SK-MEL-5 (cell line): ENCODE results near the gene CIAO3. TPM values are rescaled to one million over a fixed set of nuclear protein-coding genes. Genes with fewer than 3 reads are reported as not detected.
"Not testable (repeated sequence)": the region's sequence is repeated elsewhere in the genome, so short reads cannot be mapped to it uniquely, and the experiment has no call there.

Experiments used
- DNase-seq: peaks from one replicate; pipeline ENCODE4 v3.0.0-alpha.2; 2016; ENCODE audit warnings: low read depth, low spot score
- in situ Hi-C: cut with HindIII; loops from 2 replicates; pipeline ENCODE4 v1.10.0; 2016; ENCODE audit warnings: low sequenced_read_pairs, high pct_unique_total_duplicates, low pct_unique_long_range_greater_than_20kb
- total RNA-seq: library from RNA; depleted of rRNA; stranded (reverse); fragments of >200 nt; shearing (Covaris generic); gene quantifications from 2 replicates; pipeline ENCODE4 v1.2.3, GENCODE V29; 2014

CIAO3 gene
- total RNA-seq, 1 experiment from 2014 or later = 34.3 TPM

GRCh38 chr16:693364-693763 lies 47.4 kb downstream of the CIAO3 start:
- no peak for DNase-seq
- in situ Hi-C loops = no loop called here

DNA sequence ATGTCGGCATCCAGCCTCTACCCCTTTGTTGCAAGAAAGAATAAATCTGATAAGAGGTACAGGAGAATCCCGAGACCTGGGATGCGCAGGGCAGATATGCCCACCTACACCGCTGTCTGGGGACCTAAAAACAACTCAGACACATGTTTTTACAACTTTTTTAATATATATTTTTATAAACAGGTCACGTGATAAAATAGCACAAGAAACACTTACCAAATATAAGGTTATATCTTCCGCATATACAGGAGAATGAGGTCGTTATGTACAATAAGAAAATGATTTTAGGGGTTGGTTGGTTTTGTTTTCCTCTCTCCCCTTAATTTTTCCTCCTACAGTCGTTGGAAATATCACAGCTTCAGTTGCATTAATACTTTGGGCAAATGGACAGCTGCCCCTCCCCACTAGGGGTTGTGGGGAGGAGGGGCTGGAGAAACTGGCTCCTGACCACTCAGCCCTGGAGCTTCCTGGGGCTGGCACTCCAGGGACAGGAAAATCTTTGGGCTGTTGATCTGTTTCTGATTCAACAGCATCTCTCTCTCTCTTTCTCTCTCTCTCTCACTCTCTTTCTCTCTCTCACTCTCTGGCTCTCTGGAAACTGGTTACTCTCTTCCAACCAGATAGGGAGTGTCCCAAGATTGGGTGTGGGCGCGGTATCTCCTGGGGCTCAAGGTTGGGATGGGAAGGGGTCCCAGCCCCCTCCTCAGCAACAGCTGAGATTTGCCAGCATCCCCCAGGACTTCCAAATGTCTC lies 48.3 kb downstream of the CIAO3 start:
- no peak for DNase-seq
- in situ Hi-C loops = no loop called here

DNA sequence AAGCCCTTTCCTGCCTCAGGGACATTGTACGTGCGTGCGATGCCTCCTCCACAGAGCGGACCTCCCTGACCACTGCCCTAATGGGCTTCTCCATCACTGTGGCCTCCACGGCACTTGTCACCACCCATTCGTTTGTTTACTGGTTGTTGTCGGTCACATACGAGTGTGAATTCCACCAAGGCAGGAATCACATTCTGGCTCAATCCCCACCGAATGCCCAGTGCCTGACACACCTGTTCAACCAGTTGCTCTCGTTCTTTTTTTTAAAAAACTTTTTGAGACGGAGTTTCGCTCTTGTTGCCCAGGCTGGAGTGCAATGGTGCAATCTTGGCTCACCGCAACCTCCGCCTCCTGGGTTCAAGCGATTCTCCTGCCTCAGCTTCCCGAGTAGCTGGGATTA lies 49.6 kb downstream of the CIAO3 start:
- DNase-seq, in situ Hi-C loops: not testable (repeated sequence)

DNA sequence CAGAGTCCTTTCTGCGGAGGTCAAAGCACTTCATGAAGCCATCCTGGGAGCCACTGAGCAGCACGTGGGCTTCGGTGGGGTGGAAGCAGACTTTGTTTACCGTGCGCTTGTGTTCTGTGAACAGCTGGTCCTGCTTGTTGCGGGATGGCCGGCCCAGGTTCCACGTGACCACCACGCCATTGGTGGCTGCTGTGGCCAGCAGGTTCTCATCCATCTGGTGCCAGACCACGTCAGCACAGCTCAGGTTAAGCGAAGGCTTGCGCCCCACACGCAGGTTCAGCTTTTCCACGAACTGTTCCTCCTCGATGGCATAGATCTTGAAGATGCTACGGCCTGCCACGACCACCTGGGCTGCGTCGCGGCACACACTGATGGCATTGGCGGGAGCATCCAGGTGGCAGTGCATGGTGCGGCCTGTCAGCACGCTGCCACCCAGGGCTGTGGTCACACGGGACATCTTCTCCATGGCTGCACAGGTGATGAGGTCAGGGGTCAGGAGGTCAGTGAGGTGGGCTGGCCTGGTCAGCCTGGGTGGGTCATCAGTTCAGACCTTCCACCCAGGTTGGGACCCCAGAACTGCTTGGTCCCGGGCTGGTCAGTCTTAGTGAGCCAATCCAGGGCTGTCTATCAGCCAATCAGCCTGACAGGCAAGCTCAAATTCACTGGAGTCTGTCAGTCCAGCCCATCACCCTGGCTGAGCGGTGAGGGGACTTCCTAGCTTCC lies 51.5 kb downstream of the CIAO3 start:
- no peak for DNase-seq
- in situ Hi-C loops = no loop called here

DNA sequence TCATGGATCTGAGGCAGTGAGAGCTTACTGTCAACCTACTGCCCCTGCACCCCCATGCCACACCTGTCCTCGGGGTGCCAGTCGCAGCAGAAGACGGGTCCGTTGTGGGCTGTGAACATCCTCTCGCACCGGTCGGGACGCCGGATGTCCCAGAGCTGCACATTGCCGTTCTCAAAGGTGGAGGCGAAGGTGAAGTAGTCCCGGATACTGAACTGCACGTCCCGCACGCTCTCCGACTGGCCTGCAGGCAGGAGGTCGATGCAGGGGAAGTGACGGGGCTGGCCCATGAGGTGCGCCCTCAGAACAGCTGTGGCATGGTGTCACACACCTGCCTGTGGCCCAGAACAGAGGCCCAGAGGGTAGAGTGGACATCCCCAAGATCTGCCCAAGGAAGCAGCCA lies 53.3 kb downstream of the CIAO3 start:
- DNase-seq = no peak
- in situ Hi-C loops = no loop called here

DNA sequence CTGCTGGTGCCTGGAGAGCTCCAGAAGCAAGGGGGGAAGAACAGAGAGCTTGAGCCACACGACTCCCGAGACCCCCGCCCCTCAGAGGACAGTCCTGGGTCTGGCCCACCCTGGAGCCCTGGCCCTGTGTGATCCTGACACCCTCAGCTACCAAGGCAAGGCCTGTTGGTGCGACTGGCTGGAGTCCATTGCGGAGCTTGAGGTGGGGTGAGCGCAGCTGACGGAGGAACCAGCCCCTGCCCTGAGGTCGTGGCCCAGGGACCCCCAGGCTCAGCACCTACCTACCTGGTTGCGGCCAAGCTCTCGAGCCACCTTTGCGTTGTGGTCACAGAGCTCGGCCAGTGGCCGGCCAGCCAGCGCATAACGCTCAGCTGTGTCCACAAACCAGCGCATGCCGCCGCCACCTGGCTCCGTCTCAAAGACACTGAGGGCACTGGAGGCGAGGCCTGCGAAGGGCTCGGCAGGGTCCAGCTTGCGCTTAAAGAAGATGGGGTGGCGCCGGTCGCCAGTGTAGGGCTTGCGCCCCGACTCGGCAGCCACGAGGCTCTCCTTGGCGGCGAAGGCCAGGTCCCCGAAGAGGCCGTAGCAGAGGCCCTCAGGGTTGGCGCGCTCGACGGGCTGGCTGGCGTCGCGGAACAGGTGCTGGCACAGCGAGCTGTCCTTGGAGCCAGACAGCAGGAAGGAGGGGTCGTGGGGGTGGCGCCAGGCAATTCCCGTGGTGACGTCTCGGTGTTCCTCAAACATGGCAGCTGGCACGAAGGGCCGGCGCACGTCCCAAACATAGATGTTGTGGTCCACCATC lies 54.1 kb downstream of the CIAO3 start:
- DNase-seq = no peak
- in situ Hi-C loops = no loop called here

- in situ Hi-C loops = no loop called here
- DNase-seq = peak; percentile 61
Measured at GRCh38 chr16:685967-686366, 54.8 kb downstream of the CIAO3 start.

DNA sequence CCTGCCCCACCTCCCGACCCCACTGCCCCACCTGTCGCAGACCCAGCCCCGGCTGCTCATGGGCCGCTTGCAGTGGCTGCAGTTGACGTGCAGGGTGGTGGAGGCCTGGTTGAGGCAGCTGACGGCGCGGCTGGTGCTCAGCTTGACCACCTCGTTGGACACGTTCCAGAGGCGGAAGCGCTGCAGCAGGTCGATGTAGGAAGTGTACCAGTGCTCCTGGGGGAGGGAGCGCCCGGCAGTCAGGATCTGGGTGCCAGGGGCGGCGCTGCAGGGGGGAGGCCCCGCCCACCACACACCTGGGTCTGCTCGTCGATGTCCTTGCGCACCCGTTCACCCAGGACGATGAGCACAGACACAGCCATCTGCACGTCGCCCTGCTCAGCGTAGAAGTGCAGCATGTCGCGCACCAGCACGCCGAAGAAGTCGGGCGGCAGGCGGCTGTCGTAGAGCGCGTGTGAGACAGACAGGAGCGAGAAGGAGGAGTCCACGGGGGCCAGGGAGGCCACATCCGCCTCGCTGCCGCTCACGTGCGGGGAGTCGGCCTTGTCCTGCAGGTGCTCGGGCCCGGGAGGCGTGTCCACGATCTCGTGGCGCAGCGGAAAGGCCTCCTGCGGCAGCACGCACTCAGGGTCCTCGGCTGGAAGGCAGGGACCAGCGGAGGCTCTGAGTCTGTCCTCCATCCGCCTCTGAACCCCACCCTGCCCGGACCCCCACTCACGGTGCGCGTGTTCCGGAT lies 55.7 kb downstream of the CIAO3 start:
- in situ Hi-C loops = no loop called here
- no peak for DNase-seq

DNA sequence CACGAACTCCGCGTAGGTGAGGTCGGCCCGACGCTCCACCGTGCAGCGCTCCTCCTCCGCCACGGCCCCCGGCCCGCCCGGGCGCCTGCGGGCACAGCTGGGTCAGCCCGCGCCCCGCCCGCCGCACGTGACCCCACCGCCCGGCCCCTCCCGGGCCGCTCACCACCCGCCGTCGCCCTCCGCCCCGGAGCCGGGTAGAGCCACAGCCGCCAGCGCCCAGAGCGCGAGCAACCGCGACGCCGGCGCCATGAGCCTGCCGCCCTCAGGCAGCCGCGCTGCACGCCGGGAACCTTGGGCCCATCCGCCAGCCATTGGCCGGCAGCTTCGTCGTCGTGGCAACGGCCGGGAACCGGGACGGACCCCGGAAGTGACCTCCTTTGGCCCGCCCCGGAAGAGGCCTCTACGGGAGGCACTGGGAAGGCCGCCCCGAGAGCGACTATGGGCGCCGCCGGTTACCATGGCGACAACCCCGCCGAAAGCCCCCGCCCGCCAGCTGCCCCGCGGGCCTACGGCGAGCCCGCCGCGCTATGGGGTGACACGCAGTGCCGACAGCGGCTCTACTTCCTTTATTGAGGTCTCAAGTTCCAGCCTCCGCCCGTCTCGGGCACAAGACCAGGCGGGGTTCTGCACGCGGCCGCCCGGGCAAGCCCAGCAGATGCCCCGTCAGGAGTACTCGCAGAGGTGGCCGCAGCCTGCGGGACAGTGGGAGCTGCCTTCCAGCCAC lies 56.6 kb downstream of the CIAO3 start, which contains the start of gene JMJD8:
JMJD8 (minus strand) TSS at position 264 of the 724 bp plus-strand sequence; CDS start at position 249, 15 bp downstream.
- peak; percentile 93 for DNase-seq
- in situ Hi-C loops = no loop called here

- in situ Hi-C loops = no loop called here
- DNase-seq = no peak
Measured at GRCh38 chr16:683396-684070, 57.3 kb downstream of the CIAO3 start.

GRCh38 chr16:682493-683395 lies 58.1 kb downstream of the CIAO3 start:
- DNase-seq = no peak
- in situ Hi-C loops = no loop called here

DNA sequence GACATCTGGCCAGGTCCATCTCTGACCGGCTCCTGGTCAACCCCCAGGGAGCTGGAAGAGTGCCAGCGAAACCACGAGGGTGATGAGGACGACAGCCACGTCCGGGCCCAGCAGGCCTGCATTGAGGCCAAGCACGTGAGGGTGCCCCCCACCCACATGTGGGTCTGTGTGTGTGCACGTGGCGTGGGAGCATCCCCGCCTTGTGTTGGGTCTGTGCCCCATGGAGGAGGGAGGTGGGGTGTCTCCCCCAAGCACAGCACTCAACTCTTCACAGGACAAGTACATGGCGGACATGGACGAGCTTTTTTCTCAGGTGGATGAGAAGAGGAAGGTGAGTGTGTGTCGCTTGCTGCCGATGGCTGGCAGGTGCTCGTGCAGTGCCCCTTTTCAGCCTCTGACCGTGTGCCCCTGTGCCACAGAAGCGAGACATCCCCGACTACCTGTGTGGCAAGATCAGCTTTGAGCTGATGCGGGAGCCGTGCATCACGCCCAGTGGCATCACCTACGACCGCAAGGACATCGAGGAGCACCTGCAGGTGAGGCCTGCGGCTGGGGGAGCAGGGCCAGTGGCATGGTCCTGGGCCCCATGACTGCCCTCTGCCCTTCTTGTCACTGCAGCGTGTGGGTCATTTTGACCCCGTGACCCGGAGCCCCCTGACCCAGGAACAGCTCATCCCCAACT lies 58.9 kb downstream of the CIAO3 start:
- DNase-seq = no peak
- in situ Hi-C loops = no loop called here

DNA sequence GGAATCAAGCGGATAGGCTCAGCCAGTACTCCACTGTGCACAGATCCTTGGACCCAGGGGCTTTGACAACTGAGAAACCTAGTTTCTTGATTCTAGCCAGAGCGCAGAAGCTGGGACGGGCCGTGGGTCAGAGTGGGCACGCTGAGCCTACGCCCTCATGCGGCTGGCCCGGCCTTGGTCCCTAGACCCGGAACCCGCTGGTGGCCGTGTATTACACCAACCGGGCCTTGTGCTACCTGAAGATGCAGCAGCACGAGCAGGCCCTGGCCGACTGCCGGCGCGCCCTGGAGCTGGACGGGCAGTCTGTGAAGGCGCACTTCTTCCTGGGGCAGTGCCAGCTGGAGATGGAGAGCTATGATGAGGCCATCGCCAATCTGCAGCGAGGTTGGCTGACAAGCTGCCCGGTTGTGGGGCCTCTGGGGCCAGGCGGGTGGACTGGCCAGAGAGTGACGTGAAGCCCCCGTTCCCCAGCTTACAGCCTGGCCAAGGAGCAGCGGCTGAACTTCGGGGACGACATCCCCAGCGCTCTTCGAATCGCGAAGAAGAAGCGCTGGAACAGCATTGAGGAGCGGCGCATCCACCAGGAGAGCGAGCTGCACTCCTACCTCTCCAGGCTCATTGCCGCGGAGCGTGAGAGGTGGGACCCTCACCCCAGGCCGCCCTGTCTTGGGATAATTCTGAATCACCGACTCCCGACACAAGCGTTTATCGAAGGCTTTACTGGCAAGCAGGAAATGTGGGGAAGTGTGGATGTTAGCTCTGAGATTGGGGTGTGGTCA lies 59.6 kb downstream of the CIAO3 start:
- in situ Hi-C loops = no loop called here
- DNase-seq = no peak

DNA sequence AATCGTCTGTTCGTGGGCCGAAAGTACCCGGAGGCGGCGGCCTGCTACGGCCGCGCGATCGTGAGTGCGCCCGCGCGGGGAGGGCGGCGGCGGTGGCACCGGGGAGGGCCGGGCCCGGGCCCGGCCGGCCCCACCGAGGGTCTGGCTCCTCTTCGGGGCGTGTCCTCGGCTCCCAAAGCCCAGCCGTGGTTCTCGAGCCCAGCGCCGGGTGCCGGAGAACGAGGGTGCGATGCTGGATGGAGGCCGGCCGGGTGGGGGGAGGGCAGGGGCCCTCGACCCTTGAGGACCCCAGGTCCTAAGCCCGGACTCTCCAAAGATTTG lies 60.2 kb downstream of the CIAO3 start:
- in situ Hi-C loops = no loop called here
- DNase-seq = no peak
